ENCODE measurements around the gene HES5.

DNA sequence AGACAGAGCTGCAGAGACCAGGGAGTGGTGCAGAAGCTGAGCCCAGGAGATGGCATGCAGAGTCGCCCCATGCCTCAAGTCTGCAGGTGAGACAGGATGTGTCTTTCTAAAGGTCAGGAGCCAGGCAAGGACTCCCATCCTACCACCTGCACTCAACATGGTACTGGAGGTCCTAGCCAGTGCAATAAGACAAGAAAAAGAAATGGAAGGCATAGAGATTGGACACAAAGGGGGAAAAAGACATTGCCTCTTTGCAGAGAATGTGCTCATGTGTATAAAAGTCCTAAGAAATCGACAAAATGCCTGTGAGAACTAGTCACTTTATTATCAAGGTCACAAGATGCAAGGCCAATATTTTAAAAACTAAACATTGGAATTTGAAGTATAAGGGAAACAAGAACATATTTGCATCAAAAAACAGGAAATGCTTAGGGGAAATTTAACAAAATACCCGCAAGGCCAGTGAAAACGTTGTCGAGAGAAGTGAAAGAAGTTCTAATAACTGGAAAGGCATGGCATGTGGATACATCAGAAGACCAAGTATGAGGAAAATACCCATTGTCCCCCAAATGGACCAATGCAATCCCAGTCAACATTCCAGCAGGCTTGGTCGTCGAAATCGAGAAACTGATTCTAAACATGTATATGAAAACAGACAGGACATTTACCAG, 43.3 kb upstream of the HES5 start:
- TF ChIP-seq POLR2A (IDR thresholded peaks at IDR 0.05) (no peak), CTCF (IDR thresholded peaks at IDR 0.05) (no peak)
